K562 (cell line): Measurements from ENCODE around the gene IMPA2. TPM values are rescaled to one million over a fixed set of nuclear protein-coding genes. Genes with fewer than 3 reads are reported as not detected.

Experiments
- ATAC-seq: fragments of 200-7000 bp; cut with Tn5 transposase; 3 replicates; pipeline ENCODE4 v1.9.1; 2020; ENCODE audit warnings: moderate library complexity
- BruUV-seq: library from RNA; stranded (reverse); fragments of 400-500 nt; replicated peaks from 2 replicates; lab custom pipeline; 2021; lab: Mats Ljungman, UMichigan
- CTCF ChIA-PET: fragments of 300-600 bp; formaldehyde crosslinking; extraction: SDS; loops from one replicate; lab custom pipeline; 2021; ENCODE audit warnings: low intra/inter-chr PET ratio; lab: Yijun Ruan, JAX
- POLR2A ChIA-PET: fragments of 300-600, 350-650 bp; sonication (Branson Sonifier 250); formaldehyde crosslinking; extraction: SDS; loops from one replicate; lab custom pipeline; 2021; ENCODE audit warnings: antibody characterized with exemption, inconsistent platforms; lab: Yijun Ruan, JAX
- DNase-seq, 4 experiments: peaks; one replicate each; pipeline versions ENCODE4 v3.0.0 to v3.0.0-alpha.2; 2011 to 2018; ENCODE audit warnings: low spot score in 3 of 4, mixed read lengths in 3 of 4; ENCODE audit errors: extremely low read depth in 1 of 4
- FAIRE-seq: peaks from 2 replicates; lab custom pipeline; 2011; peaks lifted over from hg19 to GRCh38; lab: Jason Lieb, UNC
- H2AFZ ChIP-seq: 2 replicates; pipeline ENCODE4 v1.6.0; 2011; ENCODE audit warnings: low read depth, low read length, control low read depth, inconsistent platforms
- H3K27ac ChIP-seq: fragments of 200-600 bp; 3 replicates; pipeline ENCODE4 v1.8.0; 2011; ENCODE audit warnings: low read depth, mild to moderate bottlenecking, control low read depth, inconsistent platforms, low read length, moderate library complexity, mixed read lengths; ENCODE audit errors: extremely low read depth
- H3K27me3 ChIP-seq, 2 experiments: fragments of 300-600 bp in 1 of 2; 2 replicates in 1 of 2; 3 replicates in 1 of 2; pipeline versions ENCODE4 v1.6.0 to v1.8.0; 2011; ENCODE audit warnings: inconsistent platforms in 2 of 2, low read length in 2 of 2, mild to moderate bottlenecking in 1 of 2, mixed read lengths in 1 of 2, moderate library complexity in 1 of 2; ENCODE audit not compliant: control insufficient read depth in 2 of 2, insufficient read depth in 2 of 2
- H3K36me3 ChIP-seq: fragments of 300-600 bp; 3 replicates; pipeline ENCODE4 v1.8.0; 2011; ENCODE audit warnings: mild to moderate bottlenecking, low read length, inconsistent platforms; ENCODE audit not compliant: control insufficient read depth, insufficient read depth
- H3K4me1 ChIP-seq, 2 experiments: fragments of 200-600 bp in 1 of 2; replicated peaks in 1 of 2; 2 replicates in 1 of 2; 3 replicates in 1 of 2; pipeline versions ENCODE4 v1.5.1 to v1.8.0; 2011; ENCODE audit warnings: inconsistent platforms in 2 of 2, low read length in 2 of 2, mild to moderate bottlenecking in 1 of 2, mixed read lengths in 1 of 2, moderate library complexity in 1 of 2; ENCODE audit not compliant: control insufficient read depth in 2 of 2, insufficient read depth in 2 of 2
- H3K4me2 ChIP-seq: 2 replicates; pipeline ENCODE4 v1.6.1; 2011; ENCODE audit warnings: low read length, control low read depth, inconsistent platforms, mixed read lengths; ENCODE audit not compliant: insufficient read depth
- H3K4me3 ChIP-seq: fragments of 200-600 bp; sonication (generic), shearing (Covaris generic); 2 replicates; pipeline ENCODE4 v1.5.1; 2016; ENCODE audit warnings: control low read depth, inconsistent platforms
- H3K79me2 ChIP-seq: fragments of 200-600 bp; 3 replicates; pipeline ENCODE4 v1.8.0; 2011; ENCODE audit warnings: low read length, inconsistent platforms; ENCODE audit not compliant: control insufficient read depth, insufficient read depth
- H3K9ac ChIP-seq, 2 experiments: 2 replicates each; pipeline versions ENCODE4 v1.6.0 to v1.6.1; 2011; ENCODE audit warnings: low read depth in 2 of 2, low read length in 2 of 2, control low read depth in 1 of 2, inconsistent platforms in 1 of 2, mild to moderate bottlenecking in 1 of 2, mixed read lengths in 1 of 2; ENCODE audit not compliant: insufficient read depth in 1 of 2
- H3K9me1 ChIP-seq: one replicate; pipeline ENCODE4 v1.6.0; 2011; ENCODE audit warnings: inconsistent platforms, mild to moderate bottlenecking, low read length, moderate library complexity; ENCODE audit not compliant: control insufficient read depth, insufficient read depth
- H3K9me3 ChIP-seq: replicated peaks from 2 replicates; pipeline ENCODE4 v1.5.1; 2011; ENCODE audit warnings: low read depth, low read length, inconsistent platforms; ENCODE audit not compliant: control insufficient read depth, insufficient read depth
- H4K20me1 ChIP-seq: replicated peaks from 2 replicates; pipeline ENCODE4 v1.6.1; 2011; ENCODE audit warnings: low read length, inconsistent platforms, mixed read lengths; ENCODE audit not compliant: control insufficient read depth, insufficient read depth
- ARID2 ChIP-seq: fragments of 450-650 bp; IDR thresholded peaks from 2 replicates; pipeline ENCODE4 v1.6.1; 2017; ENCODE audit warnings: antibody characterized with exemption, mild to moderate bottlenecking
- CHAMP1 ChIP-seq: fragments of 450-650 bp; IDR thresholded peaks from 2 replicates; pipeline ENCODE4 v1.6.1; 2016; ENCODE audit warnings: mild to moderate bottlenecking
- CTBP1 ChIP-seq: fragments of 450-650 bp; IDR thresholded peaks from 2 replicates; pipeline ENCODE4 v1.6.1; 2016; ENCODE audit warnings: borderline replicate concordance
- ESRRA ChIP-seq: fragments of 450-650 bp; IDR thresholded peaks from 2 replicates; pipeline ENCODE4 v1.6.1; 2014; ENCODE audit warnings: low read depth, mild to moderate bottlenecking, moderate library complexity, borderline replicate concordance
- FOXA3 ChIP-seq, 2 experiments: fragments of 450-650 bp in 1 of 2; sonication (generic) in 1 of 2; formaldehyde crosslinking; IDR thresholded peaks in 1 of 2; conservative IDR thresholded peaks in 1 of 2; 2 replicates each; pipeline versions ENCODE4 v1.4.0 to v1.8.0; 2020 to 2022; ENCODE audit warnings: mild to moderate bottlenecking in 2 of 2, missing genetic modification reagents in 1 of 2
- HCFC1 ChIP-seq: IDR thresholded peaks from 2 replicates; pipeline ENCODE4 v1.6.1; 2012; ENCODE audit warnings: low read depth, low read length, improper control_type of control experiment
- HNRNPL ChIP-seq: fragments of 200-400 bp; formaldehyde crosslinking; IDR thresholded peaks from 2 replicates; pipeline ENCODE4 v1.6.1; 2017; ENCODE audit warnings: low read depth, mild to moderate bottlenecking, low read length
- ZFP1 ChIP-seq: fragments of 450-650 bp; formaldehyde crosslinking; IDR thresholded peaks from 2 replicates; pipeline ENCODE4 v1.4.0; 2020; ENCODE audit warnings: mild to moderate bottlenecking, mixed read lengths
- WGBS: fragments of 100-300 bp; shearing (Covaris generic); methylation state at CpG from one replicate; pipeline ENCODE4 v1.1.6; 2016; ENCODE audit warnings: low coverage, mixed read lengths; ENCODE audit not compliant: insufficient coverage; ENCODE audit errors: missing lambda C conversion rate; 5-methylcytosine and 5-hydroxymethylcytosine counted together
- in situ Hi-C: fragments of 300-500 bp; cut with MboI; formaldehyde crosslinking; loops from 4 replicates; pipeline ENCODE4 v1.15.0; 2018; ENCODE audit warnings: inconsistent platforms, mixed read lengths
- intact Hi-C: fragments of 100-400 bp; cut with micrococcal nuclease; formaldehyde crosslinking; loops from 2 replicates; pipeline ENCODE4 v1.14.2; 2022
- polyA plus RNA-seq, 8 experiments: library from polyadenylated mRNA; depleted of rRNA in 4 of 8; stranded (reverse) in 5 of 8; unstranded in 3 of 8; fragments of >200 nt; fragmentation: Nextera tagmentation in 2 of 8; fragmentation: Illumina TruSeq in 1 of 8; extraction: Ambion mirVana in 2 of 8; extraction: Trizol in 1 of 8; gene quantifications; 2 replicates each; pipeline versions ENCODE4 v1.2.1 to v1.2.3, GENCODE V29; 2011 to 2014; ENCODE audit warnings: inconsistent platforms in 1 of 8, missing spikeins in 1 of 8
- total RNA-seq, 7 experiments: library from RNA; depleted of rRNA in 6 of 7; stranded (reverse); fragments of >200 nt in 6 of 7; fragmentation: Illumina TruSeq in 2 of 7; extraction: Trizol in 2 of 7; gene quantifications; 2 replicates each; pipeline versions ENCODE4 v1.2.1 to v1.2.3, GENCODE V29; 2011 to 2021; ENCODE audit warnings: low replicate concordance in 1 of 7

IMPA2 gene
- total and polyA plus RNA-seq, 9 of the 15 experiments (the other 6 are each of a cell fraction or from before 2014, with no cell fraction given): 0.62 to 11.3 (median 5.7) TPM

- TF ChIP-seq CHAMP1: no peak
- TF ChIP-seq, all 486 proteins: peak for 0
These were observed 56.9 kb downstream of the IMPA2 start (continued) for GRCh38 chr18:12038082-12038638.

GRCh38 chr18:12038639-12039539 lies 57.6 kb downstream of the IMPA2 start:
- DNase-seq: peak; percentile 72 to 84 (median 80)
- WGBS: under 1% methylated on average over 47 of the region's 74 CpGs
- FAIRE-seq: peak; percentile 37
- Histone ChIP-seq H2AFZ (peak overlapping the region; percentile 83), H3K4me2 (peak overlapping the region; percentile 55), H3K4me1 (peaks cover 0 to 13% of the 10 kb centered on the region in 2 experiments; a peak in 2 of 5 replicates), H3K9me3 (no peaks in the 10 kb centered on the region), H3K4me3 (peak overlapping the region; percentile 31; the same call in 1 of the 2 replicates), H3K27me3 (peaks cover 4 to 38% of the 10 kb centered on the region in 2 experiments; a peak in 4 of 5 replicates), H3K79me2 (no peaks in the 10 kb centered on the region), H3K36me3 (no peaks in the 10 kb centered on the region), H4K20me1 (no peaks in the 10 kb centered on the region), H3K27ac (no peak overlapping the region), H3K9ac (peak overlapping the region in 1 of 2 experiments; percentile 11; a peak in 1 of 4 replicates), H3K9me1 (no peaks in the 10 kb centered on the region)
- intact Hi-C loops (loop anchor here (1.0 to 10.0 kb wide), 3 partner anchors 166 to 384 kb away; no protein-coding TSS in a partner anchor), in situ Hi-C loops (loop anchor here (10.0 kb wide), 1 partner anchor 384 kb away; no protein-coding TSS in a partner anchor)
- CTCF ChIA-PET: interaction anchor here (0.8 to 4.0 kb wide), 6 partner anchors 44 to 385 kb away, joined by 3 to 28 read pairs (median 5); no protein-coding TSS in a partner anchor
- no TSS peak for BruUV-seq
- POLR2A ChIA-PET: interaction anchor here (0.6 to 1.2 kb wide), 4 partner anchors 87 to 277 kb away, joined by 3 to 4 read pairs (median 3); no protein-coding TSS in a partner anchor
- peak; percentile 96 for ATAC-seq
- TF ChIP-seq ESRRA: peak; percentile 41; the same call in 1 of the 2 replicates
- peak; percentile 40; the same call in 1 of the 2 replicates for TF ChIP-seq CTBP1
- peak; percentile 59; the same call in 1 of the 2 replicates for TF ChIP-seq HNRNPL
- TF ChIP-seq FOXA3 (CRISPR knock-in tag; conservative IDR thresholded peaks at IDR 0.05 in 1 of 2, IDR thresholded peaks at IDR 0.05 in 1 of 2): no peak
- TF ChIP-seq HCFC1: 0 out of 2 replicates have a peak, but pooled peaks have one; percentile 16
- no peak for TF ChIP-seq ZFP1
- TF ChIP-seq ARID2: peak; percentile 85
